GM12865 (cell line): Measurements from ENCODE around the gene SLC29A3.

Experiments used
- DNase-seq: peaks from one replicate; pipeline ENCODE4 v3.0.0; 2010; ENCODE audit warnings: low read depth
- H3K4me3 ChIP-seq: 2 replicates; pipeline ENCODE4 v1.5.1; 2011; ENCODE audit warnings: mild to moderate bottlenecking, low read depth, low read length, control low read depth
- TF ChIP-seq, protein P1 (sequence below): IDR thresholded peaks from 2 replicates; pipeline ENCODE4 v1.5.1; 2011; ENCODE audit warnings: low read length, control low read depth, low read depth, inconsistent platforms; ENCODE audit not compliant: insufficient read depth; ENCODE audit errors: missing control alignments

SLC29A3 gene

DNA sequence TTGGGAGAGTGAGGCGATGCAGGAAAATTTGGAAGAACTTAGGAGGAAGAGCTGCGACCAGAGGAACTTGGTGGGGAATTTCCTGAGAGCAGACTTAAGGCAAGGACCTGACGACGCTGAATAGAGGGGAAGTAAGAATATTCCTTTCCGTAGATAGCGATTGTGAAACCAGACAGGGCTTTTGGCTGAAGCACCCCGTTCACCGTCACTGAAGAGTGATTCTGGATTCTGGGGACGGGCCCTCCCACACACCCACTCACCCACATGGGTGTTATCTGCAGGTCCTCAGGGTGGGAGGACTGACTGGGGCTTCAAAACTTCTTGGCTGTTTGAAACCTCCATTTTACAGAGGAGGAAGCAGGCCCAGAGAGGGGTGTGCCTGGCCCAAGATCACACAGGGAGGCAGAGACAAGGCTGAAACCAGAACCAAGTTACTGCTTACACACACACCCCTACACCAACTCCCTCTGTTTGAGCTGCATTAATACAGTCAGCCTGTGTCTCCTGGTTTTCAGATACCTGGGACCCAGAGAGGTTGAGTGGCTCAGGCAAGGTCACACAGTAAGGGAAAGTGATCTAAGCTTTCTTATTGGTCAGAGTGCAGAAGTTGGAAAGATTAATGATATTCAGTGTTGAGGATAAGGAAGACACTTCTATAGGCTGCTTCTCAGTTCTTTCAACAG lies 40.4 kb downstream of the SLC29A3 start:
- TF ChIP-seq, protein P1, sequence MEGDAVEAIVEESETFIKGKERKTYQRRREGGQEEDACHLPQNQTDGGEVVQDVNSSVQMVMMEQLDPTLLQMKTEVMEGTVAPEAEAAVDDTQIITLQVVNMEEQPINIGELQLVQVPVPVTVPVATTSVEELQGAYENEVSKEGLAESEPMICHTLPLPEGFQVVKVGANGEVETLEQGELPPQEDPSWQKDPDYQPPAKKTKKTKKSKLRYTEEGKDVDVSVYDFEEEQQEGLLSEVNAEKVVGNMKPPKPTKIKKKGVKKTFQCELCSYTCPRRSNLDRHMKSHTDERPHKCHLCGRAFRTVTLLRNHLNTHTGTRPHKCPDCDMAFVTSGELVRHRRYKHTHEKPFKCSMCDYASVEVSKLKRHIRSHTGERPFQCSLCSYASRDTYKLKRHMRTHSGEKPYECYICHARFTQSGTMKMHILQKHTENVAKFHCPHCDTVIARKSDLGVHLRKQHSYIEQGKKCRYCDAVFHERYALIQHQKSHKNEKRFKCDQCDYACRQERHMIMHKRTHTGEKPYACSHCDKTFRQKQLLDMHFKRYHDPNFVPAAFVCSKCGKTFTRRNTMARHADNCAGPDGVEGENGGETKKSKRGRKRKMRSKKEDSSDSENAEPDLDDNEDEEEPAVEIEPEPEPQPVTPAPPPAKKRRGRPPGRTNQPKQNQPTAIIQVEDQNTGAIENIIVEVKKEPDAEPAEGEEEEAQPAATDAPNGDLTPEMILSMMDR, result no peak
- DNase-seq, result peak; percentile 26
- no peak overlapping the region for H3K4me3 ChIP-seq

DNA sequence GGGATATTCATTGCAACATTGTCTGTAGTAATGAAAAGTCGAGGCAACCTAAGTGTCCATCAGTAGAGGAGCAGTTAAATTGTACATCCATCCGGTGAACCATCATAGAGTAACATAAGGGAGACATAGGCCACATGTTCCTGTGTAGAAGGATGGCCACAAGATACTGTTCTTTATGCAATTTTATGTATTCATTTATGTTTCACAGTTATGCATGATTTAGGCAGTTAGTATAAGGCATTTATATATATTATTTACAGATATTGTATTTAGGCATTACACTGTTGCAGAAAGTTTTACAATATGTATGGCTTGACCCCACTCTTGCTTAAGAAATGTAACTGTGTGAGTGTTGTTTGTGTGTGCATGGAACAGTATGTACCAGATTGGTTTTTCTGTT lies 41.7 kb downstream of the SLC29A3 start:
- H3K4me3 ChIP-seq, result no peak overlapping the region
- TF ChIP-seq, protein P1, result no peak
- no peak for DNase-seq

DNA sequence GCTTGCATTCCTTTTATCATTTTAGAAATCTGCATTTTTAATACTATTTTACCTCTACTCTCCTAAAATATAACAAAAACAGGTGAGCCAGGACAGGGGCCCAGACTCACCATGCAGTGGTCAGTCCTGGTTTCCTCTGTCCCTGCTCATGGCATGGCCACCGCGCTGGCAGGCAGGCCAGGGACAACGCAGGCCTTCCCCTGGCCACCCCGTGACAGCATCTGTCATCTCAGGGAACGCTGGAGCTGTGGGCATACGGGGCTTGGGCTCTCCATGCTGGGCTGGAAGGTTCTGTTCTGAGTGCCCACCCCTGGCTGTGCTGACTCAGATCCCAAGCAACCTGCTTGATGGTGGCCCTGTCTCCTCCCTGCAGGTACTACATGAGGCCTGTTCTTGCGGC lies 42.5 kb downstream of the SLC29A3 start:
- no peak overlapping the region for H3K4me3 ChIP-seq
- TF ChIP-seq, protein P1, result no peak
- no peak for DNase-seq

DNA sequence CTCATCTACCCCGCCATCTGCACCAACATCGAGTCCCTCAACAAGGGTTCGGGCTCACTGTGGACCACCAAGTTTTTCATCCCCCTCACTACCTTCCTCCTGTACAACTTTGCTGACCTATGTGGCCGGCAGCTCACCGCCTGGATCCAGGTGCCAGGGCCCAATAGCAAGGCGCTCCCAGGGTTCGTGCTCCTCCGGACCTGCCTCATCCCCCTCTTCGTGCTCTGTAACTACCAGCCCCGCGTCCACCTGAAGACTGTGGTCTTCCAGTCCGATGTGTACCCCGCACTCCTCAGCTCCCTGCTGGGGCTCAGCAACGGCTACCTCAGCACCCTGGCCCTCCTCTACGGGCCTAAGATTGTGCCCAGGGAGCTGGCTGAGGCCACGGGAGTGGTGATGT lies 43.1 kb downstream of the SLC29A3 start:
- no peak for DNase-seq
- TF ChIP-seq, protein P1, result no peak
- H3K4me3 ChIP-seq, result no peak overlapping the region

DNA sequence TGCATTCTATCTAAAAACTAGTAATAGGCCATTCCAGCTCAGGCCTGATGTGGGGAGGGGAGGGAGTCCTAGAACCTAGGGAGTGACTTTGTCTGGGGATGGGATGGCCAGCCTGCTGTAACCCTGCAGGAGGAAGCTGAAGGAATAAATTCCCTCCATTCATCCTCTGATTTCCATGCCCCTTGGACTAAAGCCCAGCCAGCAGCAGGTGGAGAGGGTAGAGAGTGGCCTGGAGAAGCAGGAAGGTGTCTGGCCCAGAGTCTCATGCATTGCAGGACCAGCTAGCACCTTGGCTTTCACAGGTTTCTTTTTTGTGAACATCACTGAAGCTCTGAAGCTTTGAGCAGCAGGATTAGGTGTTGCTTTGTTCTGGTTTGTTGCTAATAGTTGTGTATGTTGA lies 44.9 kb downstream of the SLC29A3 start:
- no peak for DNase-seq
- no peak overlapping the region for H3K4me3 ChIP-seq
- TF ChIP-seq, protein P1, result no peak

DNA sequence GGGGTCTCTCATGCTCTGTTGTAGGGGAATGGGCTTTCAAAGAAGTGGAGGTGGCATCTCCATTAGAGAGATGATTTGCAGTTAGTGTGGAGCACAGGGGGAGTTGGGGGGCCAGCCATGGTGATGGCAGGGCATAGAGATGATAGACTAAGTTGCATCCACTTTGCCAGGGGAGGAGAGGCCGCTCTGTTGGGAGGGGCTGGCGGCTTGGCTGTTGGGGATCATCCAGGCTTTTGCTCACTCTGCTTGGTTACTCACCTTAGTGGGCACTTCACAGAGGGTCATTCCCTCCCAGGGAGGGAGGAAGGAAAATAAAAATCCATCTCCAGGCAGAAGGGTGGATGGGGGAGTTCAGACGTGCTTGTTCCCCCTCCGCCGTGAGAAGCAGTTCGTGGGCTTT lies 46.3 kb downstream of the SLC29A3 start:
- DNase-seq, result no peak
- H3K4me3 ChIP-seq, result no peak overlapping the region
- TF ChIP-seq, protein P1, result no peak

DNA sequence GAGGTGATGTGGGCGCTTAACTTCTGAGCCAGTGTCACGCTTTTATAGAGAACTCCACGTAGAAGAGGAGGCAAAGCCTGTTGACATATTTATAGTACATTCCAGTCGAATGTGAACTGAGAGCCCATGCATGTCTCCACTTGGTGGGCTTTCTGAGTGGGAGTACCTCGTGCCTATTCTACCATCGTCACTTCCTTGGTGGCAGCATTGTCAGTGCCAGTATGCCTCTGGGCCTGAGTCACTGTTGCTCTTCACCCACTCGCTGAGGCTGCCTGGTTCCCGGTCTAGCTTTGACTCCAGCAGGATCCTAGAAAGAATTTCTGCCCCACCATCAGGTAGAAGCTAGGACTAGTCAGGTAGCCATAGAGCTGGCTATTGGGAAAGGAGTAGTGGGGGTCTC lies 47.6 kb downstream of the SLC29A3 start:
- TF ChIP-seq, protein P1, result no peak
- DNase-seq, result no peak
- no peak overlapping the region for H3K4me3 ChIP-seq
